GM23338 (cell line): ENCODE results near the gene ZBTB39. TPM values are rescaled to one million over a fixed set of nuclear protein-coding genes. Genes with fewer than 3 reads are reported as not detected.

Source experiments
- ATAC-seq: fragments of 200-7000 bp; cut with Tn5 transposase; 3 replicates; pipeline ENCODE4 v1.9.1; 2020
- DNase-seq: peaks from one replicate; pipeline ENCODE4 v3.0.0-alpha.2; 2015; ENCODE audit warnings: low spot score
- H2AFZ ChIP-seq: fragments of 200-600 bp; sonication (generic); 2 replicates; pipeline ENCODE4 v1.8.0; 2016; ENCODE audit warnings: antibody characterized with exemption, mild to moderate bottlenecking, moderate library complexity
- H3F3A ChIP-seq: fragments of 200-600 bp; sonication (generic); replicated peaks from 2 replicates; pipeline ENCODE4 v1.8.0; 2017; ENCODE audit warnings: antibody characterized with exemption, mixed run types, low read depth
- H3K27ac ChIP-seq: fragments of 200-600 bp; sonication (generic); 2 replicates; pipeline ENCODE4 v1.6.1; 2016; ENCODE audit warnings: low read depth
- H3K27me3 ChIP-seq: fragments of 200-600 bp; sonication (generic); 2 replicates; pipeline ENCODE4 v1.8.0; 2016; ENCODE audit warnings: mild to moderate bottlenecking, mixed run types, moderate library complexity; ENCODE audit not compliant: insufficient read depth
- H3K36me3 ChIP-seq: fragments of 200-600 bp; sonication (generic); 2 replicates; pipeline ENCODE4 v1.8.0; 2016; ENCODE audit warnings: mild to moderate bottlenecking; ENCODE audit not compliant: insufficient read depth
- H3K4me1 ChIP-seq: fragments of 200-600 bp; sonication (generic); 2 replicates; pipeline ENCODE4 v1.8.0; 2016; ENCODE audit warnings: mild to moderate bottlenecking, moderate library complexity; ENCODE audit not compliant: insufficient read depth
- H3K4me2 ChIP-seq: fragments of 200-600 bp; sonication (generic); 2 replicates; pipeline ENCODE4 v1.7.1; 2017; ENCODE audit warnings: mixed run types
- H3K4me3 ChIP-seq: fragments of 200-600 bp; sonication (generic); 2 replicates; pipeline ENCODE4 v1.6.1; 2016; ENCODE audit warnings: mixed run types
- H3K79me2 ChIP-seq: fragments of 200-600 bp; sonication (generic); replicated peaks from 2 replicates; pipeline ENCODE4 v1.8.0; 2017; ENCODE audit warnings: mild to moderate bottlenecking; ENCODE audit not compliant: insufficient read depth
- H3K9me2 ChIP-seq: fragments of 200-600 bp; sonication (generic); 2 replicates; pipeline ENCODE4 v1.8.0; 2017; ENCODE audit not compliant: insufficient read depth
- H4K20me1 ChIP-seq: fragments of 200-600 bp; sonication (generic); replicated peaks from 2 replicates; pipeline ENCODE4 v1.8.0; 2017; ENCODE audit warnings: mild to moderate bottlenecking; ENCODE audit not compliant: insufficient read depth
- H3K27ac Mint-ChIP-seq: 2 replicates; pipeline ENCODE4 v1.8.0; 2020; ENCODE audit warnings: inconsistent platforms, mild to moderate bottlenecking, moderate library complexity, mixed read lengths
- H3K27me3 Mint-ChIP-seq: 3 replicates; pipeline ENCODE4 v1.8.0; 2022; ENCODE audit warnings: low read depth, mild to moderate bottlenecking, moderate library complexity, mixed read lengths, inconsistent platforms; ENCODE audit not compliant: insufficient read depth, poor library complexity
- H3K36me3 Mint-ChIP-seq: 3 replicates; pipeline ENCODE4 v1.8.0; 2021; ENCODE audit warnings: low read depth, mild to moderate bottlenecking, inconsistent platforms, moderate library complexity, mixed read lengths
- H3K4me1 Mint-ChIP-seq: 3 replicates; pipeline ENCODE4 v1.8.0; 2020; ENCODE audit warnings: mild to moderate bottlenecking, inconsistent platforms, mixed read lengths
- H3K4me3 Mint-ChIP-seq: 3 replicates; pipeline ENCODE4 v1.8.0; 2021; ENCODE audit warnings: moderate library complexity, mild to moderate bottlenecking, inconsistent platforms, mixed read lengths
- H3K9me3 Mint-ChIP-seq: 3 replicates; pipeline ENCODE4 v1.8.0; 2020; ENCODE audit warnings: moderate library complexity, mild to moderate bottlenecking, inconsistent platforms, mixed read lengths
- CREB1 ChIP-seq: fragments of 250-450 bp; sonication (Bioruptor Pico); IDR thresholded peaks from 2 replicates; pipeline ENCODE4 v1.5.0; 2020; ENCODE audit warnings: low read depth, mild to moderate bottlenecking, moderate library complexity
- CTCF ChIP-seq, 2 experiments: fragments of 200-600 bp in 1 of 2; sonication (generic) in 1 of 2; conservative IDR thresholded peaks; 2 replicates each; pipeline versions ENCODE4 v1.5.1 to v1.6.1; 2016 to 2017; ENCODE audit warnings: antibody characterized with exemption in 2 of 2, low read depth in 2 of 2, mild to moderate bottlenecking in 2 of 2, moderate library complexity in 1 of 2
- polyA plus RNA-seq: library from polyadenylated mRNA; unstranded; fragments of >200 nt; fragmentation: Nextera tagmentation; extraction: Ambion mirVana; gene quantifications from 2 replicates; pipeline ENCODE4 v1.2.1, GENCODE V29; 2016
- total RNA-seq: library from RNA; depleted of rRNA; stranded (reverse); fragments of >200 nt; shearing (Covaris generic); gene quantifications from 2 replicates; pipeline ENCODE4 v1.2.3, GENCODE V29; 2014
- TF ChIP-seq, protein P1 (sequence below): fragments of 250-450 bp; sonication (Bioruptor Pico); IDR thresholded peaks from 2 replicates; pipeline ENCODE4 v1.5.0; 2020; ENCODE audit warnings: mild to moderate bottlenecking, moderate library complexity

The ZBTB39 gene
- total and polyA plus RNA-seq, 2 experiments from 2014 or later = 6.6 to 26.7 TPM

- TF ChIP-seq, protein P1, sequence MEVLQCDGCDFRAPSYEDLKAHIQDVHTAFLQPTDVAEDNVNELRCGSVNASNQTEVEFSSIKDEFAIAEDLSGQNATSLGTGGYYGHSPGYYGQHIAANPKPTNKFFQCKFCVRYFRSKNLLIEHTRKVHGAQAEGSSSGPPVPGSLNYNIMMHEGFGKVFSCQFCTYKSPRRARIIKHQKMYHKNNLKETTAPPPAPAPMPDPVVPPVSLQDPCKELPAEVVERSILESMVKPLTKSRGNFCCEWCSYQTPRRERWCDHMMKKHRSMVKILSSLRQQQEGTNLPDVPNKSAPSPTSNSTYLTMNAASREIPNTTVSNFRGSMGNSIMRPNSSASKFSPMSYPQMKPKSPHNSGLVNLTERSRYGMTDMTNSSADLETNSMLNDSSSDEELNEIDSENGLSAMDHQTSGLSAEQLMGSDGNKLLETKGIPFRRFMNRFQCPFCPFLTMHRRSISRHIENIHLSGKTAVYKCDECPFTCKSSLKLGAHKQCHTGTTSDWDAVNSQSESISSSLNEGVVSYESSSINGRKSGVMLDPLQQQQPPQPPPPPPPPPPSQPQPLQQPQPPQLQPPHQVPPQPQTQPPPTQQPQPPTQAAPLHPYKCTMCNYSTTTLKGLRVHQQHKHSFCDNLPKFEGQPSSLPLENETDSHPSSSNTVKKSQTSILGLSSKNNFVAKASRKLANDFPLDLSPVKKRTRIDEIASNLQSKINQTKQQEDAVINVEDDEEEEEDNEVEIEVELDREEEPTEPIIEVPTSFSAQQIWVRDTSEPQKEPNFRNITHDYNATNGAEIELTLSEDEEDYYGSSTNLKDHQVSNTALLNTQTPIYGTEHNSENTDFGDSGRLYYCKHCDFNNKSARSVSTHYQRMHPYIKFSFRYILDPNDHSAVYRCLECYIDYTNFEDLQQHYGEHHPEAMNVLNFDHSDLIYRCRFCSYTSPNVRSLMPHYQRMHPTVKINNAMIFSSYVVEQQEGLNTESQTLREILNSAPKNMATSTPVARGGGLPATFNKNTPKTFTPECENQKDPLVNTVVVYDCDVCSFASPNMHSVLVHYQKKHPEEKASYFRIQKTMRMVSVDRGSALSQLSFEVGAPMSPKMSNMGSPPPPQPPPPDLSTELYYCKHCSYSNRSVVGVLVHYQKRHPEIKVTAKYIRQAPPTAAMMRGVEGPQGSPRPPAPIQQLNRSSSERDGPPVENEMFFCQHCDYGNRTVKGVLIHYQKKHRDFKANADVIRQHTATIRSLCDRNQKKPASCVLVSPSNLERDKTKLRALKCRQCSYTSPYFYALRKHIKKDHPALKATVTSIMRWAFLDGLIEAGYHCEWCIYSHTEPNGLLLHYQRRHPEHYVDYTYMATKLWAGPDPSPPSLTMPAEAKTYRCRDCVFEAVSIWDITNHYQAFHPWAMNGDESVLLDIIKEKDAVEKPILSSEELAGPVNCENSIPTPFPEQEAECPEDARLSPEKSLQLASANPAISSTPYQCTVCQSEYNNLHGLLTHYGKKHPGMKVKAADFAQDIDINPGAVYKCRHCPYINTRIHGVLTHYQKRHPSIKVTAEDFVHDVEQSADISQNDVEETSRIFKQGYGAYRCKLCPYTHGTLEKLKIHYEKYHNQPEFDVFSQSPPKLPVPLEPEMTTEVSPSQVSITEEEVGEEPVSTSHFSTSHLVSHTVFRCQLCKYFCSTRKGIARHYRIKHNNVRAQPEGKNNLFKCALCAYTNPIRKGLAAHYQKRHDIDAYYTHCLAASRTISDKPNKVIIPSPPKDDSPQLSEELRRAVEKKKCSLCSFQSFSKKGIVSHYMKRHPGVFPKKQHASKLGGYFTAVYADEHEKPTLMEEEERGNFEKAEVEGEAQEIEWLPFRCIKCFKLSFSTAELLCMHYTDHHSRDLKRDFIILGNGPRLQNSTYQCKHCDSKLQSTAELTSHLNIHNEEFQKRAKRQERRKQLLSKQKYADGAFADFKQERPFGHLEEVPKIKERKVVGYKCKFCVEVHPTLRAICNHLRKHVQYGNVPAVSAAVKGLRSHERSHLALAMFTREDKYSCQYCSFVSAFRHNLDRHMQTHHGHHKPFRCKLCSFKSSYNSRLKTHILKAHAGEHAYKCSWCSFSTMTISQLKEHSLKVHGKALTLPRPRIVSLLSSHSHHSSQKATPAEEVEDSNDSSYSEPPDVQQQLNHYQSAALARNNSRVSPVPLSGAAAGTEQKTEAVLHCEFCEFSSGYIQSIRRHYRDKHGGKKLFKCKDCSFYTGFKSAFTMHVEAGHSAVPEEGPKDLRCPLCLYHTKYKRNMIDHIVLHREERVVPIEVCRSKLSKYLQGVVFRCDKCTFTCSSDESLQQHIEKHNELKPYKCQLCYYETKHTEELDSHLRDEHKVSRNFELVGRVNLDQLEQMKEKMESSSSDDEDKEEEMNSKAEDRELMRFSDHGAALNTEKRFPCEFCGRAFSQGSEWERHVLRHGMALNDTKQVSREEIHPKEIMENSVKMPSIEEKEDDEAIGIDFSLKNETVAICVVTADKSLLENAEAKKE (CRISPR knock-in tag) = no peak
- peak in 1 of 2 experiments; percentile 16; a peak in 2 of 4 replicates for TF ChIP-seq CTCF (conservative IDR thresholded peaks at IDR 0.05; ENCODE audit: low read depth in 2 of 2)
- Histone ChIP-seq H3K27me3 (no peaks in the 10 kb centered on the region), H3F3A (no peaks in the 10 kb centered on the region), H3K27ac (no peak overlapping the region), H3K79me2 (no peaks in the 10 kb centered on the region), H3K4me2 (no peak overlapping the region), H3K9me2 (peaks cover 17% of the 10 kb centered on the region), H4K20me1 (no peaks in the 10 kb centered on the region), H3K36me3 (no peaks in the 10 kb centered on the region), H3K4me1 (no peaks in the 10 kb centered on the region), H3K4me3 (no peak overlapping the region), H2AFZ (no peak overlapping the region)
- no peak for DNase-seq
- Mint-ChIP-seq H3K27ac (no peak overlapping the region), H3K27me3 (peaks cover 8% of the 10 kb centered on the region), H3K4me1 (no peaks in the 10 kb centered on the region), H3K4me3 (no peak overlapping the region), H3K9me3 (peaks cover 2% of the 10 kb centered on the region; the same call in 1 of the 3 replicates), H3K36me3 (peaks cover 5% of the 10 kb centered on the region; the same call in 1 of the 3 replicates)
- no peak for ATAC-seq
These were observed 26.1 kb downstream of the ZBTB39 start for GRCh38 chr12:56980268-56980667.

GRCh38 chr12:56979628-56980027 lies 26.7 kb downstream of the ZBTB39 start:
- Mint-ChIP-seq H3K36me3 (peaks cover 5% of the 10 kb centered on the region; the same call in 1 of the 3 replicates), H3K27ac (no peak overlapping the region), H3K9me3 (peaks cover 4% of the 10 kb centered on the region; the same call in 1 of the 3 replicates), H3K4me1 (no peaks in the 10 kb centered on the region), H3K4me3 (no peak overlapping the region), H3K27me3 (peaks cover 8% of the 10 kb centered on the region)
- H4K20me1 ChIP-seq = no peaks in the 10 kb centered on the region
- no peak overlapping the region for H2AFZ ChIP-seq
- no peak for ATAC-seq
- no peak overlapping the region for H3K4me2 ChIP-seq
- H3K4me1 ChIP-seq = no peaks in the 10 kb centered on the region
- H3F3A ChIP-seq = no peaks in the 10 kb centered on the region
- H3K27ac ChIP-seq = no peak overlapping the region
- no peak overlapping the region for H3K4me3 ChIP-seq
- no peaks in the 10 kb centered on the region for H3K36me3 ChIP-seq
- no peak for DNase-seq
- no peaks in the 10 kb centered on the region for H3K79me2 ChIP-seq
- no peaks in the 10 kb centered on the region for H3K27me3 ChIP-seq
- peaks cover 17% of the 10 kb centered on the region for H3K9me2 ChIP-seq
- TF ChIP-seq CREB1 = no peak
- TF ChIP-seq, protein P1 (CRISPR knock-in tag) = no peak
